OCI-LY7 (cell line): ENCODE measurements around the gene MAML3. TPM values are rescaled to one million over a fixed set of nuclear protein-coding genes. Genes with fewer than 3 reads are reported as not detected.
"Not testable (repeated sequence)": the region's sequence is repeated elsewhere in the genome, so short reads cannot be mapped to it uniquely, and the experiment has no call there.

Experiments
- BruUV-seq: library from RNA; stranded (reverse); fragments of 400-500 nt; replicated peaks from 2 replicates; lab custom pipeline; 2021; lab: Mats Ljungman, UMichigan
- CTCF ChIA-PET: fragments of 300-600 bp; sonication (Branson Sonifier 250); formaldehyde crosslinking; loops from one replicate; lab custom pipeline; 2022; ENCODE audit warnings: antibody characterized with exemption; ENCODE audit not compliant: unreplicated experiment; lab: Charles Lee
- POLR2A ChIA-PET: fragments of 300-600 bp; sonication (Branson Sonifier 250); formaldehyde crosslinking; loops from one replicate; lab custom pipeline; 2022; ENCODE audit warnings: antibody characterized with exemption; lab: Charles Lee
- DNase-seq: peaks from one replicate; pipeline ENCODE4 v3.0.0-alpha.2; 2015; ENCODE audit warnings: low spot score
- H2AFZ ChIP-seq: fragments of 200-600 bp; sonication (generic), shearing (Covaris generic); 2 replicates; pipeline ENCODE4 v1.6.1; 2014; ENCODE audit warnings: mild to moderate bottlenecking, antibody characterized with exemption, low read length, moderate library complexity
- H3K27ac ChIP-seq: fragments of 200-600 bp; sonication (generic); 2 replicates; pipeline ENCODE4 v1.5.1; 2014; ENCODE audit warnings: mixed run types, low read depth, mild to moderate bottlenecking, moderate library complexity, low read length, inconsistent platforms; ENCODE audit not compliant: poor library complexity, severe bottlenecking
- H3K36me3 ChIP-seq: fragments of 200-600 bp; sonication (generic); 2 replicates; pipeline ENCODE4 v1.6.1; 2014; ENCODE audit warnings: mild to moderate bottlenecking, antibody characterized with exemption, low read length, moderate library complexity, mixed read lengths; ENCODE audit not compliant: insufficient read depth
- H3K4me1 ChIP-seq: fragments of 200-600 bp; sonication (generic); 2 replicates; pipeline ENCODE4 v1.5.1; 2014; ENCODE audit warnings: mild to moderate bottlenecking, low read length; ENCODE audit not compliant: insufficient read depth, poor library complexity, severe bottlenecking
- H3K4me2 ChIP-seq: fragments of 200-600 bp; sonication (generic); 2 replicates; pipeline ENCODE4 v1.6.1; 2014; ENCODE audit warnings: mild to moderate bottlenecking, low read length
- H3K4me3 ChIP-seq: fragments of 200-600 bp; sonication (generic); 2 replicates; pipeline ENCODE4 v1.5.1; 2014; ENCODE audit warnings: mild to moderate bottlenecking, low read depth, low read length; ENCODE audit not compliant: poor library complexity, severe bottlenecking
- H3K79me2 ChIP-seq: fragments of 200-600 bp; sonication (generic); 2 replicates; pipeline ENCODE4 v1.6.1; 2016; ENCODE audit warnings: low read depth, mild to moderate bottlenecking, low read length, moderate library complexity, mixed read lengths; ENCODE audit not compliant: insufficient read depth
- H3K9me2 ChIP-seq: fragments of 200-600 bp; sonication (generic); 2 replicates; pipeline ENCODE4 v1.6.1; 2016; ENCODE audit warnings: mild to moderate bottlenecking, low read length, mixed read lengths; ENCODE audit not compliant: insufficient read depth
- H3K9me3 ChIP-seq: fragments of 200-600 bp; sonication (generic); 2 replicates; pipeline ENCODE4 v1.6.1; 2014; ENCODE audit warnings: mild to moderate bottlenecking, mixed run types, low read length, mixed read lengths
- H4K20me1 ChIP-seq: fragments of 200-600 bp; sonication (generic); 2 replicates; pipeline ENCODE4 v1.6.1; 2014; ENCODE audit warnings: mild to moderate bottlenecking, antibody characterized with exemption, low read length, moderate library complexity, mixed read lengths; ENCODE audit not compliant: insufficient read depth
- CTCF ChIP-seq: fragments of 200-600 bp; sonication (generic); conservative IDR thresholded peaks from 2 replicates; pipeline ENCODE4 v1.5.1; 2014; ENCODE audit warnings: mild to moderate bottlenecking, antibody characterized with exemption, low read length, moderate library complexity, mixed read lengths
- EZH2phosphoT487 ChIP-seq: fragments of 200-600 bp; sonication (generic); IDR thresholded peaks from 2 replicates; pipeline ENCODE4 v1.6.1; 2018; ENCODE audit warnings: low read depth, borderline replicate concordance, mild to moderate bottlenecking, mixed run types, antibody characterized with exemption, low read length, moderate library complexity, mixed read lengths
- intact Hi-C: fragments of 100-400 bp; cut with micrococcal nuclease; formaldehyde crosslinking; loops from one replicate; pipeline ENCODE4 v1.10.0; 2022; ENCODE audit not compliant: unreplicated experiment
- total RNA-seq, 2 experiments: library from RNA; depleted of rRNA in 1 of 2; stranded (reverse); fragments of >200 nt in 1 of 2; shearing (Covaris generic) in 1 of 2; gene quantifications; 2 replicates each; pipeline ENCODE4 v1.2.3, GENCODE V29; 2014 to 2022

Gene MAML3
- total RNA-seq, 2 experiments from 2014 or later, result 0.80 to 1.2 TPM

GRCh38 chr4:139950568-139950967, 203.4 kb downstream of the MAML3 start:
- CTCF ChIA-PET, result no interaction called here
- no peaks in the 10 kb centered on the region for H4K20me1 ChIP-seq
- H3K4me2 ChIP-seq, result no peak overlapping the region
- H3K36me3 ChIP-seq, result no peaks in the 10 kb centered on the region
- H3K4me3 ChIP-seq, result no peak overlapping the region
- no peak overlapping the region for H2AFZ ChIP-seq
- H3K27ac ChIP-seq, result no peak overlapping the region
- H3K4me1 ChIP-seq, result no peaks in the 10 kb centered on the region
- POLR2A ChIA-PET, result no interaction called here
- DNase-seq, result no peak
- H3K9me3 ChIP-seq, result no peaks in the 10 kb centered on the region
- no peaks in the 10 kb centered on the region for H3K79me2 ChIP-seq
- H3K9me2 ChIP-seq, result no peaks in the 10 kb centered on the region
- intact Hi-C loops, result no loop called here
- TF ChIP-seq CTCF (no peak), EZH2phosphoT487 (no peak)
- no TSS peak for BruUV-seq

- POLR2A ChIA-PET, H2AFZ ChIP-seq, H3K27ac ChIP-seq, H3K9me3 ChIP-seq, intact Hi-C loops, H4K20me1 ChIP-seq, H3K79me2 ChIP-seq, DNase-seq, BruUV-seq, H3K4me3 ChIP-seq, CTCF ChIA-PET, H3K4me2 ChIP-seq, H3K4me1 ChIP-seq, H3K36me3 ChIP-seq, H3K9me2 ChIP-seq: not testable (repeated sequence)
These were observed 209.1 kb downstream of the MAML3 start for GRCh38 chr4:139944916-139945315.

GRCh38 chr4:139943277-139943676, 210.7 kb downstream of the MAML3 start:
- Histone ChIP-seq H3K9me2 (no peaks in the 10 kb centered on the region), H2AFZ (no peak overlapping the region), H3K4me3 (no peak overlapping the region), H3K9me3 (no peaks in the 10 kb centered on the region), H3K4me1 (no peaks in the 10 kb centered on the region), H3K36me3 (no peaks in the 10 kb centered on the region), H3K79me2 (no peaks in the 10 kb centered on the region), H4K20me1 (no peaks in the 10 kb centered on the region), H3K4me2 (no peak overlapping the region), H3K27ac (no peak overlapping the region)
- BruUV-seq, result no TSS peak
- no peak for DNase-seq
- ChIA-PET POLR2A (no interaction called here), CTCF (no interaction called here)
- intact Hi-C loops, result no loop called here
- TF ChIP-seq CTCF (no peak), EZH2phosphoT487 (no peak)
